A549 (cell line): ENCODE data around the gene TGFBR3. TPM values are rescaled to one million over a fixed set of nuclear protein-coding genes. Genes with fewer than 3 reads are reported as not detected.

ENCODE experiments used
- ATAC-seq, 2 experiments: fragments of 200-7000 bp in 1 of 2; fragments of >200 bp in 1 of 2; cut with Nextera tagmentation in 1 of 2; cut with Tn5 transposase in 1 of 2; 3 replicates each; pipeline versions ENCODE4 v1.8.0 to v1.9.1; 2018 to 2020; ENCODE audit warnings: mild to moderate bottlenecking in 1 of 2, moderate library complexity in 1 of 2
- CTCF ChIA-PET: fragments of 300-600 bp; sonication (Branson Sonifier 250); formaldehyde crosslinking; extraction: SDS; loops from one replicate; lab custom pipeline; 2021; ENCODE audit warnings: antibody characterized with exemption, inconsistent platforms; lab: Yijun Ruan, JAX
- POLR2A ChIA-PET: fragments of 350-600 bp; formaldehyde crosslinking; extraction: SDS; loops from one replicate; lab custom pipeline; 2021; ENCODE audit warnings: antibody characterized with exemption, inconsistent platforms; lab: Yijun Ruan, JAX
- DNase-seq, 2 experiments: peaks; one replicate each; pipeline versions ENCODE4 v3.0.0 to v3.0.0-alpha.2; 2011 to 2016; ENCODE audit warnings: low read depth in 1 of 2, low spot score in 1 of 2
- FAIRE-seq: peaks from 2 replicates; lab custom pipeline; 2011; peaks lifted over from hg19 to GRCh38; lab: Jason Lieb, UNC
- H3K27ac ChIP-seq, 2 experiments: fragments of >200 bp; sonication (Bioruptor Twin); formaldehyde crosslinking; 3 replicates each; pipeline ENCODE4 v1.5.1; 2016 to 2017
- H3K4me1 ChIP-seq: fragments of >200 bp; sonication (Bioruptor Twin); formaldehyde crosslinking; 3 replicates; pipeline ENCODE4 v1.6.1; 2016
- H3K4me2 ChIP-seq: fragments of >200 bp; sonication (Bioruptor Twin); formaldehyde crosslinking; 3 replicates; pipeline ENCODE4 v1.6.1; 2016
- H3K4me3 ChIP-seq: fragments of >200 bp; sonication (Bioruptor Twin); formaldehyde crosslinking; 3 replicates; pipeline ENCODE4 v1.5.1; 2016
- H3K9me3 ChIP-seq: fragments of >200 bp; sonication (Bioruptor Twin); formaldehyde crosslinking; 3 replicates; pipeline ENCODE4 v1.6.1; 2016
- BCL3 ChIP-seq: fragments of >200 bp; sonication (Bioruptor Twin); formaldehyde crosslinking; IDR thresholded peaks from 3 replicates; pipeline ENCODE4 v1.6.1; 2016
- CBX2 ChIP-seq: fragments of 200-600 bp; sonication (generic); IDR thresholded peaks from 2 replicates; pipeline ENCODE4 v1.6.1; 2016; ENCODE audit warnings: low read depth, mild to moderate bottlenecking, borderline replicate concordance
- CBX8 ChIP-seq: fragments of 200-600 bp; sonication (generic); IDR thresholded peaks from 2 replicates; pipeline ENCODE4 v1.6.1; 2016
- CEBPB ChIP-seq, 2 experiments: fragments of >200 bp in 1 of 2; sonication (Bioruptor Twin) in 1 of 2; formaldehyde crosslinking in 1 of 2; IDR thresholded peaks; 2 replicates each; pipeline ENCODE4 v1.6.1; 2012 to 2016
- CHD2 ChIP-seq: fragments of 150-350 bp; IDR thresholded peaks from 2 replicates; pipeline ENCODE4 v1.6.1; 2014; ENCODE audit warnings: low read length; ENCODE audit not compliant: partially characterized antibody
- CHD4 ChIP-seq: fragments of 200-600 bp; sonication (generic); IDR thresholded peaks from 2 replicates; pipeline ENCODE4 v1.6.1; 2016; ENCODE audit warnings: antibody characterized with exemption, mild to moderate bottlenecking, borderline replicate concordance
- CTCF ChIP-seq: fragments of >200 bp; sonication (Bioruptor Twin); formaldehyde crosslinking; IDR thresholded peaks from 3 replicates; pipeline ENCODE4 v1.5.1; 2016
- EHMT2 ChIP-seq: fragments of 200-600 bp; sonication (generic); IDR thresholded peaks from 2 replicates; pipeline ENCODE4 v1.6.1; 2016; ENCODE audit warnings: antibody characterized with exemption, low read depth, mild to moderate bottlenecking, moderate library complexity
- ELK1 ChIP-seq: fragments of 150-350 bp; IDR thresholded peaks from 2 replicates; pipeline ENCODE4 v1.6.1; 2014; ENCODE audit warnings: low read depth, mild to moderate bottlenecking, low read length
- EP300 ChIP-seq, 2 experiments: fragments of >200 bp; sonication (Bioruptor Twin); formaldehyde crosslinking; IDR thresholded peaks; 2 replicates in 1 of 2; 3 replicates in 1 of 2; pipeline ENCODE4 v1.6.1; 2016 to 2017
- FOSB ChIP-seq: fragments of 250-450 bp; sonication (Bioruptor Pico); IDR thresholded peaks from 2 replicates; pipeline ENCODE4 v1.5.0; 2020; ENCODE audit warnings: mild to moderate bottlenecking, moderate library complexity
- FOSL2 ChIP-seq, 2 experiments: fragments of 450-650 bp in 1 of 2; fragments of >200 bp in 1 of 2; sonication (Bioruptor Twin) in 1 of 2; formaldehyde crosslinking; IDR thresholded peaks; 2 replicates each; pipeline versions ENCODE4 v1.5.0 to v1.6.1; 2016 to 2020; ENCODE audit warnings: mild to moderate bottlenecking in 1 of 2, moderate library complexity in 1 of 2
- FOXS1 ChIP-seq: fragments of 250-450 bp; sonication (Bioruptor Pico); IDR thresholded peaks from 2 replicates; pipeline ENCODE4 v1.5.0; 2020; ENCODE audit warnings: mild to moderate bottlenecking, moderate library complexity
- HDAC2 ChIP-seq: fragments of 200-600 bp; sonication (generic); IDR thresholded peaks from 2 replicates; pipeline ENCODE4 v1.6.1; 2016
- HES2 ChIP-seq: fragments of >200 bp; sonication (Bioruptor Twin); formaldehyde crosslinking; IDR thresholded peaks from 2 replicates; pipeline ENCODE4 v1.6.1; 2016
- HEYL ChIP-seq: fragments of 250-450 bp; sonication (Bioruptor Pico); IDR thresholded peaks from 2 replicates; pipeline ENCODE4 v1.8.0; 2021; ENCODE audit warnings: mild to moderate bottlenecking, moderate library complexity
- HMGXB4 ChIP-seq: fragments of 250-450 bp; sonication (Bioruptor Pico); IDR thresholded peaks from 2 replicates; pipeline ENCODE4 v1.5.0; 2021; ENCODE audit warnings: mild to moderate bottlenecking, moderate library complexity, borderline replicate concordance
- HOXA7 ChIP-seq: fragments of 250-450 bp; sonication (Bioruptor Pico); IDR thresholded peaks from 2 replicates; pipeline ENCODE4 v1.5.0; 2020; ENCODE audit warnings: mild to moderate bottlenecking, moderate library complexity
- HOXB13 ChIP-seq: fragments of 250-450 bp; sonication (Bioruptor Pico); IDR thresholded peaks from 2 replicates; pipeline ENCODE4 v1.5.0; 2020; ENCODE audit warnings: low read depth, mild to moderate bottlenecking, moderate library complexity
- HOXB5 ChIP-seq: fragments of 250-450 bp; sonication (Bioruptor Pico); IDR thresholded peaks from 2 replicates; pipeline ENCODE4 v1.5.0; 2020; ENCODE audit warnings: mild to moderate bottlenecking, moderate library complexity
- JUN ChIP-seq, 2 experiments: fragments of >200 bp; sonication (Bioruptor Twin); formaldehyde crosslinking; IDR thresholded peaks; 2 replicates in 1 of 2; 3 replicates in 1 of 2; pipeline ENCODE4 v1.6.1; 2016 to 2017
- JUNB ChIP-seq: fragments of >200 bp; sonication (Bioruptor Twin); formaldehyde crosslinking; IDR thresholded peaks from 2 replicates; pipeline ENCODE4 v1.6.1; 2016
- MYC ChIP-seq: IDR thresholded peaks from 2 replicates; pipeline ENCODE4 v1.6.1; 2012; ENCODE audit warnings: mild to moderate bottlenecking, inconsistent platforms, low read length, improper control_type of control experiment, borderline replicate concordance
- NR3C1 ChIP-seq: fragments of >200 bp; sonication (Bioruptor Twin); formaldehyde crosslinking; IDR thresholded peaks from 3 replicates; pipeline ENCODE4 v1.6.1; 2017
- POLR2A ChIP-seq: IDR thresholded peaks from 2 replicates; pipeline ENCODE4 v1.6.1; 2012; ENCODE audit warnings: mild to moderate bottlenecking, low read length
- POLR2AphosphoS2 ChIP-seq: conservative IDR thresholded peaks from 2 replicates; pipeline ENCODE4 v1.6.1; 2012; ENCODE audit warnings: low read length, improper control_type of control experiment, inconsistent platforms
- RARB ChIP-seq: fragments of 250-450 bp; sonication (Bioruptor Pico); IDR thresholded peaks from 2 replicates; pipeline ENCODE4 v1.8.0; 2021; ENCODE audit warnings: mild to moderate bottlenecking, moderate library complexity
- RCOR1 ChIP-seq: fragments of 150-350 bp; IDR thresholded peaks from 2 replicates; pipeline ENCODE4 v1.6.1; 2014; ENCODE audit warnings: antibody characterized with exemption, low read length, low read depth
- RNF2 ChIP-seq: fragments of 200-600 bp; sonication (generic); IDR thresholded peaks from 2 replicates; pipeline ENCODE4 v1.6.1; 2016; ENCODE audit warnings: low read depth, mild to moderate bottlenecking, antibody characterized with exemption, moderate library complexity, borderline replicate concordance
- SREBF2 ChIP-seq: fragments of 450-650 bp; IDR thresholded peaks from 2 replicates; pipeline ENCODE4 v1.6.1; 2014; ENCODE audit warnings: mild to moderate bottlenecking, moderate library complexity
- USF2 ChIP-seq: fragments of 450-650 bp; IDR thresholded peaks from 2 replicates; pipeline ENCODE4 v1.6.1; 2014; ENCODE audit warnings: antibody characterized with exemption
- ZC3H11A ChIP-seq: fragments of 450-650 bp; IDR thresholded peaks from 2 replicates; pipeline ENCODE4 v1.6.1; 2014; ENCODE audit warnings: antibody characterized with exemption, mild to moderate bottlenecking
- ZSCAN20 ChIP-seq: fragments of 250-450 bp; sonication (Bioruptor Pico); IDR thresholded peaks from 2 replicates; pipeline ENCODE4 v1.8.0; 2022; ENCODE audit warnings: mild to moderate bottlenecking, moderate library complexity
- WGBS: methylation state at CpG from one replicate; pipeline ENCODE4 v1.1.6; 2017; ENCODE audit errors: missing lambda C conversion rate; 5-methylcytosine and 5-hydroxymethylcytosine counted together
- polyA plus RNA-seq, 4 experiments: library from polyadenylated mRNA; depleted of rRNA in 3 of 4; stranded (reverse); fragments of >200 nt; fragmentation: RNase III in 1 of 4; extraction: RNeasy Plus Mini Kit Qiagen cat#74134 plus additional on column Dnase treatment in 1 of 4; gene quantifications; 2 replicates in 3 of 4; 3 replicates in 1 of 4; pipeline ENCODE4 v1.2.3, GENCODE V29; 2011 to 2017

TGFBR3 gene
- polyA plus RNA-seq, 2 of the 4 experiments (the other 2 are of a cell fraction): 5.0 to 8.9 TPM

- TF ChIP-seq CBX8 (no peak), CHD4 (no peak), HDAC2 (no peak), CEBPB (IDR thresholded peaks at IDR 0.05) (no peak)
Observed at GRCh38 chr1:91798241-91798648, 87.7 kb downstream of the TGFBR3 start (continued).

GRCh38 chr1:91797164-91797563 is 88.8 kb downstream of the TGFBR3 start:
- no peak for ATAC-seq
- ChIA-PET CTCF (interaction anchor here (1.7 kb wide), 1 partner anchor 8 kb away, joined by 3 read pairs; no protein-coding TSS in a partner anchor), POLR2A (no interaction called here)
- no peaks in the 10 kb centered on the region for H3K9me3 ChIP-seq
- H3K4me1 ChIP-seq: peaks cover 6% of the 10 kb centered on the region; the same call in 1 of the 3 replicates
- no peak for FAIRE-seq
- TF ChIP-seq EHMT2 (no peak), USF2 (no peak), ZC3H11A (no peak), POLR2A (no peak), MYC (no peak), HOXA7 (no peak), CBX2 (no peak), POLR2AphosphoS2 (no peak), RCOR1 (no peak), NR3C1 (no peak), JUN (IDR thresholded peaks at IDR 0.05) (no peak), RARB (no peak), FOSB (CRISPR knock-in tag) (no peak)
- no peak overlapping the region for H3K4me3 ChIP-seq
- H3K4me2 ChIP-seq: no peak overlapping the region
- no peak overlapping the region for H3K27ac ChIP-seq
- DNase-seq: no peak
- no CpG with 5 or more reads among the region's 1 CpG for WGBS

- DNase-seq: no peak
- Histone ChIP-seq H3K4me2 (no peak overlapping the region), H3K4me1 (peaks cover 6% of the 10 kb centered on the region; the same call in 1 of the 3 replicates), H3K27ac (no peak overlapping the region), H3K9me3 (no peaks in the 10 kb centered on the region), H3K4me3 (no peak overlapping the region)
- no peak for FAIRE-seq
- ChIA-PET CTCF (interaction anchor here (1.7 kb wide), 1 partner anchor 9 kb away, joined by 3 read pairs; no protein-coding TSS in a partner anchor), POLR2A (no interaction called here)
- no peak for ATAC-seq
- 90% methylated on average over 4 of the region's 4 CpGs for WGBS
- TF ChIP-seq EP300 (IDR thresholded peaks at IDR 0.05) (no peak), HOXB13 (CRISPR knock-in tag) (no peak), RCOR1 (no peak), POLR2A (no peak), FOSL2 (IDR thresholded peaks at IDR 0.05) (no peak), FOSL2 (CRISPR knock-in tag; IDR thresholded peaks at IDR 0.05) (no peak), BCL3 (no peak), CHD2 (no peak), RNF2 (no peak), HES2 (no peak), POLR2AphosphoS2 (no peak), SREBF2 (no peak), HEYL (no peak), FOXS1 (no peak), HMGXB4 (CRISPR knock-in tag) (no peak), ZSCAN20 (CRISPR knock-in tag) (no peak), ELK1 (no peak), CTCF (no peak), JUNB (no peak), HOXB5 (CRISPR knock-in tag) (no peak)
Observed at GRCh38 chr1:91796390-91796654, 89.6 kb downstream of the TGFBR3 start.
